Right atrium auricular region (tissue), 2 donors: ENCODE measurements around the gene KCTD19. TPM values are rescaled to one million over a fixed set of nuclear protein-coding genes. Genes with fewer than 3 reads are reported as not detected.
"Not testable (repeated sequence)": the region's sequence is repeated elsewhere in the genome, so short reads cannot be mapped to it uniquely, and the experiment has no call there.

Experiments used
- DNase-seq: peaks from one replicate; pipeline ENCODE4 v3.0.0-alpha.2; 2019; ENCODE audit warnings: low spot score
- H3K27ac ChIP-seq, 2 donors: fragments of 200-600 bp; sonication (generic); 1 replicate in 1 of 2; 2 replicates in 1 of 2; pipeline ENCODE4 v1.5.1; 2016 to 2019
- H3K27me3 ChIP-seq, 2 donors: fragments of 200-600 bp; sonication (generic); one replicate each; pipeline versions ENCODE4 v1.5.1 to v1.6.0; 2017 to 2019
- H3K36me3 ChIP-seq: fragments of 200-600 bp; sonication (generic); one replicate; pipeline ENCODE4 v1.5.1; 2016
- H3K4me1 ChIP-seq, 2 donors: fragments of 200-600 bp; sonication (generic); one replicate each; pipeline versions ENCODE4 v1.5.1 to v1.6.0; 2017 to 2019
- H3K4me3 ChIP-seq, 2 donors: fragments of 200-600 bp; sonication (generic); 1 replicate in 1 of 2; 2 replicates in 1 of 2; pipeline ENCODE4 v1.5.1; 2017 to 2019; ENCODE audit warnings: mild to moderate bottlenecking in 1 of 2, moderate library complexity in 1 of 2
- H3K9me3 ChIP-seq, 2 donors: fragments of 200-600 bp; sonication (generic); one replicate each; pipeline ENCODE4 v1.5.1; 2019
- CTCF ChIP-seq, 2 donors: fragments of 200-600 bp; sonication (generic); IDR thresholded peaks; one replicate each; pipeline ENCODE4 v1.5.1; 2019; ENCODE audit warnings: antibody characterized with exemption in 2 of 2
- total RNA-seq, 2 donors: library from RNA; depleted of rRNA; stranded (reverse); fragments of >200 nt; gene quantifications; one replicate each; pipeline ENCODE4 v1.1.0, GENCODE V29; 2016

KCTD19 gene
- total RNA-seq, 2 donors from 2014 or later, result 0.08 TPM; not detected in 1

- DNase-seq, result no peak
- Histone ChIP-seq H3K27ac (no peak overlapping the region), H3K27me3 (no peaks in the 10 kb centered on the region), H3K9me3 (no peaks in the 10 kb centered on the region), H3K4me3 (no peak overlapping the region), H3K36me3 (no peaks in the 10 kb centered on the region), H3K4me1 (no peaks in the 10 kb centered on the region)
- TF ChIP-seq CTCF (IDR thresholded peaks at IDR 0.05), result no peak
Observed at GRCh38 chr16:67357561-67357960, 31.0 kb upstream of the KCTD19 start.

- Histone ChIP-seq H3K27me3 (no peaks in the 10 kb centered on the region), H3K4me3 (no peak overlapping the region), H3K27ac (no peak overlapping the region), H3K4me1 (no peaks in the 10 kb centered on the region), H3K9me3 (no peaks in the 10 kb centered on the region), H3K36me3 (no peaks in the 10 kb centered on the region)
- DNase-seq, result no peak
- no peak for TF ChIP-seq CTCF (IDR thresholded peaks at IDR 0.05)
Observed at GRCh38 chr16:67356396-67356795, 29.9 kb upstream of the KCTD19 start.

- not testable (repeated sequence) for H3K9me3 ChIP-seq, DNase-seq, H3K27me3 ChIP-seq, H3K27ac ChIP-seq, H3K4me3 ChIP-seq, H3K36me3 ChIP-seq, H3K4me1 ChIP-seq
Observed at GRCh38 chr16:67352463-67352862, 25.9 kb upstream of the KCTD19 start.

- no peak for TF ChIP-seq CTCF (IDR thresholded peaks at IDR 0.05)
Observed at GRCh38 chr16:67350324-67350723, 23.8 kb upstream of the KCTD19 start.

GRCh38 chr16:67349172-67349571 lies 22.6 kb upstream of the KCTD19 start:
- no peaks in the 10 kb centered on the region for H3K27me3 ChIP-seq
- peak in 1 of 2 donors; percentile 54 for TF ChIP-seq CTCF (IDR thresholded peaks at IDR 0.05)
- H3K4me1 ChIP-seq, result no peaks in the 10 kb centered on the region

More at GRCh38 chr16:67350324-67350723, 23.8 kb upstream of the KCTD19 start:
- Histone ChIP-seq H3K4me3 (no peak overlapping the region), H3K27ac (no peak overlapping the region), H3K36me3 (no peaks in the 10 kb centered on the region), H3K27me3 (no peaks in the 10 kb centered on the region), H3K9me3 (no peaks in the 10 kb centered on the region), H3K4me1 (no peaks in the 10 kb centered on the region)
- DNase-seq, result no peak

GRCh38 chr16:67346341-67346740 lies 19.8 kb upstream of the KCTD19 start:
- no peaks in the 10 kb centered on the region for H3K36me3 ChIP-seq
- H3K9me3 ChIP-seq, result no peaks in the 10 kb centered on the region
- no peak for TF ChIP-seq CTCF (IDR thresholded peaks at IDR 0.05)
- H3K27ac ChIP-seq, result no peak overlapping the region
- no peak overlapping the region for H3K4me3 ChIP-seq
- H3K27me3 ChIP-seq, result no peaks in the 10 kb centered on the region
- H3K4me1 ChIP-seq, result no peaks in the 10 kb centered on the region
- DNase-seq, result no peak

More at GRCh38 chr16:67349172-67349571, 22.6 kb upstream of the KCTD19 start:
- no peak overlapping the region for H3K27ac ChIP-seq
- H3K36me3 ChIP-seq, result no peaks in the 10 kb centered on the region
- DNase-seq, result no peak
- H3K9me3 ChIP-seq, result no peaks in the 10 kb centered on the region
- no peak overlapping the region for H3K4me3 ChIP-seq
